H9 (cell line): ENCODE data around the gene ERC1. TPM values are rescaled to one million over a fixed set of nuclear protein-coding genes. Genes with fewer than 3 reads are reported as not detected.

Source experiments
- DNase-seq: peaks from one replicate; pipeline ENCODE4 v3.0.0-alpha.2; 2017
- H2AFZ ChIP-seq: one replicate; pipeline ENCODE4 v1.6.1; 2013; ENCODE audit warnings: mild to moderate bottlenecking, low read length, control low read depth, moderate library complexity
- H2AK5ac ChIP-seq: 2 replicates; pipeline ENCODE4 v1.6.1; 2013; ENCODE audit warnings: low read length, control low read depth, mixed read lengths; ENCODE audit not compliant: insufficient read length
- H2BK120ac ChIP-seq: one replicate; pipeline ENCODE4 v1.6.1; 2013; ENCODE audit warnings: low read depth, mild to moderate bottlenecking, low read length, control low read depth, inconsistent platforms; ENCODE audit not compliant: poor library complexity, severe bottlenecking
- H2BK12ac ChIP-seq: 2 replicates; pipeline ENCODE4 v1.6.1; 2013; ENCODE audit warnings: low read length, control low read depth, mixed read lengths, low read depth; ENCODE audit not compliant: insufficient read length
- H2BK15ac ChIP-seq: 2 replicates; pipeline ENCODE4 v1.6.1; 2013; ENCODE audit warnings: low read depth, low read length, control low read depth
- H2BK20ac ChIP-seq: one replicate; pipeline ENCODE4 v1.6.1; 2013; ENCODE audit warnings: low read depth, mild to moderate bottlenecking, low read length, control low read depth, inconsistent platforms; ENCODE audit not compliant: poor library complexity, severe bottlenecking
- H2BK5ac ChIP-seq: 2 replicates; pipeline ENCODE4 v1.6.1; 2013; ENCODE audit warnings: low read length, control low read depth, mixed read lengths; ENCODE audit not compliant: insufficient read length
- H3K14ac ChIP-seq: 2 replicates; pipeline ENCODE4 v1.6.1; 2013; ENCODE audit warnings: low read length, control low read depth; ENCODE audit not compliant: insufficient read depth
- H3K18ac ChIP-seq: 2 replicates; pipeline ENCODE4 v1.6.1; 2013; ENCODE audit warnings: low read depth, mild to moderate bottlenecking, mixed read lengths, low read length, control low read depth; ENCODE audit not compliant: insufficient read length
- H3K23ac ChIP-seq: 2 replicates; pipeline ENCODE4 v1.6.1; 2013; ENCODE audit warnings: low read length, control low read depth, mixed read lengths, low read depth; ENCODE audit not compliant: insufficient read length
- H3K23me2 ChIP-seq: 2 replicates; pipeline ENCODE4 v1.6.1; 2013; ENCODE audit warnings: low read depth, mild to moderate bottlenecking, mixed read lengths, low read length, control low read depth; ENCODE audit not compliant: insufficient read length, poor library complexity, severe bottlenecking
- H3K27ac ChIP-seq: 2 replicates; pipeline ENCODE4 v1.5.1; 2013; ENCODE audit warnings: low read length, control low read depth, mixed read lengths, low read depth; ENCODE audit not compliant: insufficient read length
- H3K27me3 ChIP-seq: 2 replicates; pipeline ENCODE4 v1.6.1; 2013; ENCODE audit warnings: low read length, control low read depth, inconsistent platforms; ENCODE audit not compliant: insufficient read depth
- H3K4ac ChIP-seq: 2 replicates; pipeline ENCODE4 v1.6.1; 2013; ENCODE audit warnings: low read depth, mild to moderate bottlenecking, control low read depth, inconsistent platforms, low read length, moderate library complexity
- H3K4me1 ChIP-seq: 2 replicates; pipeline ENCODE4 v1.6.1; 2013; ENCODE audit warnings: low read length, control low read depth, inconsistent platforms; ENCODE audit not compliant: insufficient read depth
- H3K4me2 ChIP-seq: 2 replicates; pipeline ENCODE4 v1.6.1; 2013; ENCODE audit warnings: low read length, control low read depth, mixed read lengths; ENCODE audit not compliant: insufficient read length, insufficient read depth
- H3K56ac ChIP-seq: 2 replicates; pipeline ENCODE4 v1.6.1; 2013; ENCODE audit warnings: low read depth, mild to moderate bottlenecking, mixed read lengths, low read length, control low read depth; ENCODE audit not compliant: insufficient read length
- H3K79me1 ChIP-seq: 2 replicates; pipeline ENCODE4 v1.6.1; 2013; ENCODE audit warnings: low read depth, mild to moderate bottlenecking, moderate library complexity, low read length, control low read depth, inconsistent platforms; ENCODE audit not compliant: insufficient read depth, poor library complexity, severe bottlenecking
- H3K79me2 ChIP-seq: 2 replicates; pipeline ENCODE4 v1.6.1; 2013; ENCODE audit warnings: low read length, control low read depth, inconsistent platforms; ENCODE audit not compliant: insufficient read depth
- H3K9ac ChIP-seq: 2 replicates; pipeline ENCODE4 v1.6.1; 2013; ENCODE audit warnings: low read length, control low read depth, mixed read lengths; ENCODE audit not compliant: insufficient read length; ENCODE audit errors: extremely low read depth
- H3K9me3 ChIP-seq: one replicate; pipeline ENCODE4 v1.6.1; 2013; ENCODE audit warnings: low read depth, low read length, inconsistent platforms; ENCODE audit not compliant: control insufficient read depth
- H3T11ph ChIP-seq: one replicate; pipeline ENCODE4 v1.6.1; 2013; ENCODE audit warnings: mild to moderate bottlenecking, low read length, control low read depth, inconsistent platforms
- H4K20me1 ChIP-seq: one replicate; pipeline ENCODE4 v1.6.1; 2013; ENCODE audit not compliant: control insufficient read depth, insufficient read length, insufficient read depth
- H4K5ac ChIP-seq: 2 replicates; pipeline ENCODE4 v1.6.1; 2013; ENCODE audit warnings: low read depth, mild to moderate bottlenecking, mixed read lengths, low read length, control low read depth; ENCODE audit not compliant: insufficient read length
- H4K8ac ChIP-seq: replicated peaks from 2 replicates; pipeline ENCODE4 v1.6.1; 2013; ENCODE audit warnings: low read length, control low read depth, mixed read lengths, low read depth; ENCODE audit not compliant: insufficient read length
- H4K91ac ChIP-seq: 2 replicates; pipeline ENCODE4 v1.6.1; 2013; ENCODE audit warnings: low read depth, mild to moderate bottlenecking, moderate library complexity, mixed read lengths, low read length, control low read depth; ENCODE audit not compliant: insufficient read length
- H3K27ac Mint-ChIP-seq, 3 experiments: 2 replicates in 2 of 3; 3 replicates in 1 of 3; pipeline ENCODE4 v1.8.0; 2020 to 2021; ENCODE audit warnings: mixed read lengths in 3 of 3, mild to moderate bottlenecking in 1 of 3, moderate library complexity in 1 of 3
- H3K27me3 Mint-ChIP-seq: 2 replicates; pipeline ENCODE4 v1.8.0; 2021; ENCODE audit warnings: low read depth, mild to moderate bottlenecking, moderate library complexity, mixed read lengths
- H3K36me3 Mint-ChIP-seq, 3 experiments: 2 replicates in 2 of 3; 3 replicates in 1 of 3; pipeline ENCODE4 v1.8.0; 2020 to 2021; ENCODE audit warnings: low read depth in 3 of 3, mixed read lengths in 3 of 3; ENCODE audit not compliant: insufficient read depth in 1 of 3
- H3K4me1 Mint-ChIP-seq, 2 experiments: 2 replicates each; pipeline ENCODE4 v1.8.0; 2020; ENCODE audit warnings: mixed read lengths in 2 of 2
- H3K4me3 Mint-ChIP-seq, 2 experiments: 2 replicates in 1 of 2; 3 replicates in 1 of 2; pipeline ENCODE4 v1.8.0; 2020 to 2021; ENCODE audit warnings: mild to moderate bottlenecking in 2 of 2, mixed read lengths in 2 of 2, moderate library complexity in 1 of 2
- H3K9me3 Mint-ChIP-seq, 2 experiments: 2 replicates in 1 of 2; 3 replicates in 1 of 2; pipeline ENCODE4 v1.8.0; 2020; ENCODE audit warnings: mild to moderate bottlenecking in 2 of 2, mixed read lengths in 2 of 2, moderate library complexity in 1 of 2
- WGBS: extraction: QIAGEN DNeasy Blood & Tissue Kit; methylation state at CpG from one replicate; pipeline ENCODE4 v1.1.7; 2013; ENCODE audit warnings: missing lambda C conversion rate, low lambda C conversion rate, mixed read lengths; ENCODE audit not compliant: insufficient read length; ENCODE audit errors: extremely low coverage; 5-methylcytosine and 5-hydroxymethylcytosine counted together
- total RNA-seq: library from RNA; stranded (reverse); gene quantifications from 2 replicates; pipeline ENCODE4 v1.2.1, GENCODE V29; 2021
- TF ChIP-seq, protein P1 (sequence below): fragments of 200-600 bp; sonication (generic); conservative IDR thresholded peaks from 3 replicates; pipeline ENCODE4 v1.8.0; 2021; ENCODE audit warnings: antibody characterized with exemption, mild to moderate bottlenecking

Gene ERC1
- total RNA-seq, 1 experiment from 2014 or later: 51.2 TPM

DNA sequence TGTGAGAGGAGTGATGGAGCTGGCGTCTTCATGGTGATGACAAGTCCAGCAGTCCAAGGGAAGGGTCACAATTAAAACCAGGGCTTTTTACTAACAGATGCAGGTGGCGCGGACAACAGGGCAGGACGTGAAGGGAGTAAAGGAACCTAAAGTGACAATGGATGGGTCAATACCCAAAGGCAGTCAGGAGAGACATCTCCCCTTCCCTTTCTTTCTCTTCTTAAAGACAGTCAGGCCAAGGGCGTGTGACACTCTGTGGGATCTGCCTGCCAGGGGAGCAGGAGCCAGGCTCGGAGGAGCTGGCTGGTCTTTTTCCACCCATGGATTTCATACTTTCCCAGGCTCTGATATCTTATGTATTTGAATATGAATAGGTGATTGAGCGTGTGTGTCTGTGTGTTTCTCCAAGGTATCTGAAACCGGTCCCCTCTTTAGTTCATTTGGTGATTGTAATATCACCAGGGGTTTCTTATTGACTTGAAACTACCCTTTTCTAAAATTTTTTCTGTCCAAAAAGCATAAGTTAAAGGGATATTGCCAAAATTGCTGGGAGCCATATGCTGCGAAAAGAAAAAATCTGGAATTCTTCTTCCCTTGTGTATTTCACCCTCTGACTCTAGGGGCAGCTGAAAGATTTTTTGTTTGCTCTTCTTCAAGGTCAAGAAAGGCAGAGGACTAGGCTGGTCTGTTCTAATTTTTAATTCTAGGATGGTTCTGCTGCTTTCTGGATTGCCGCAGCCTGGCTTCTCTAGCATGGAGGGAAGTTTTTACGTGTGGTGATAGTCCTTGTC is 541.5 kb downstream of the ERC1 start:
- Histone ChIP-seq H2AK5ac (no peak overlapping the region), H3K79me2 (no peaks in the 10 kb centered on the region), H3K14ac (no peak overlapping the region), H3K18ac (no peak overlapping the region), H4K8ac (no peak overlapping the region), H2BK120ac (no peak overlapping the region), H3K27ac (no peak overlapping the region), H4K5ac (no peak overlapping the region), H2BK12ac (no peak overlapping the region), H3K79me1 (no peaks in the 10 kb centered on the region), H3K27me3 (peaks cover 35% of the 10 kb centered on the region), H3T11ph (no peak overlapping the region), H3K4me1 (no peaks in the 10 kb centered on the region), H4K91ac (no peak overlapping the region), H2AFZ (no peak overlapping the region), H3K23ac (no peak overlapping the region), H4K20me1 (no peaks in the 10 kb centered on the region), H2BK20ac (no peak overlapping the region), H3K56ac (no peak overlapping the region), H3K9ac (no peak overlapping the region), H2BK15ac (no peak overlapping the region), H3K4me2 (no peak overlapping the region), H3K23me2 (peaks cover 13% of the 10 kb centered on the region), H2BK5ac (no peak overlapping the region), H3K9me3 (no peaks in the 10 kb centered on the region), H3K4ac (no peak overlapping the region)
- Mint-ChIP-seq H3K4me3 (peak overlapping the region; percentile 11 to 62; a peak in 2 of 5 replicates), H3K27me3 (peaks cover 90% of the 10 kb centered on the region), H3K9me3 (peaks cover 0 to 2% of the 10 kb centered on the region in 2 experiments; a peak in 2 of 5 replicates), H3K36me3 (peaks cover 0 to 2% (median 0%) of the 10 kb centered on the region in 3 experiments; a peak in 2 of 7 replicates), H3K4me1 (peaks cover 6 to 11% of the 10 kb centered on the region in 2 experiments; a peak in 3 of 4 replicates), H3K27ac (no peak overlapping the region)
- peak; percentile 20 for DNase-seq
- TF ChIP-seq, protein P1, sequence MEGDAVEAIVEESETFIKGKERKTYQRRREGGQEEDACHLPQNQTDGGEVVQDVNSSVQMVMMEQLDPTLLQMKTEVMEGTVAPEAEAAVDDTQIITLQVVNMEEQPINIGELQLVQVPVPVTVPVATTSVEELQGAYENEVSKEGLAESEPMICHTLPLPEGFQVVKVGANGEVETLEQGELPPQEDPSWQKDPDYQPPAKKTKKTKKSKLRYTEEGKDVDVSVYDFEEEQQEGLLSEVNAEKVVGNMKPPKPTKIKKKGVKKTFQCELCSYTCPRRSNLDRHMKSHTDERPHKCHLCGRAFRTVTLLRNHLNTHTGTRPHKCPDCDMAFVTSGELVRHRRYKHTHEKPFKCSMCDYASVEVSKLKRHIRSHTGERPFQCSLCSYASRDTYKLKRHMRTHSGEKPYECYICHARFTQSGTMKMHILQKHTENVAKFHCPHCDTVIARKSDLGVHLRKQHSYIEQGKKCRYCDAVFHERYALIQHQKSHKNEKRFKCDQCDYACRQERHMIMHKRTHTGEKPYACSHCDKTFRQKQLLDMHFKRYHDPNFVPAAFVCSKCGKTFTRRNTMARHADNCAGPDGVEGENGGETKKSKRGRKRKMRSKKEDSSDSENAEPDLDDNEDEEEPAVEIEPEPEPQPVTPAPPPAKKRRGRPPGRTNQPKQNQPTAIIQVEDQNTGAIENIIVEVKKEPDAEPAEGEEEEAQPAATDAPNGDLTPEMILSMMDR: no peak; the same call in 2 of the 3 replicates
- no CpG with 5 or more reads among the region's 11 CpGs for WGBS
